Smooth muscle cell of the brain vasculature (primary cell): ENCODE data around the gene GOLGA6C.
"Not testable (repeated sequence)": the region's sequence is repeated elsewhere in the genome, so short reads cannot be mapped to it uniquely, and the experiment has no call there.

Experiments used
- DNase-seq: peaks from one replicate; pipeline ENCODE4 v3.0.0-alpha.2; 2012; ENCODE audit warnings: low read depth, low spot score

GOLGA6C gene

DNA sequence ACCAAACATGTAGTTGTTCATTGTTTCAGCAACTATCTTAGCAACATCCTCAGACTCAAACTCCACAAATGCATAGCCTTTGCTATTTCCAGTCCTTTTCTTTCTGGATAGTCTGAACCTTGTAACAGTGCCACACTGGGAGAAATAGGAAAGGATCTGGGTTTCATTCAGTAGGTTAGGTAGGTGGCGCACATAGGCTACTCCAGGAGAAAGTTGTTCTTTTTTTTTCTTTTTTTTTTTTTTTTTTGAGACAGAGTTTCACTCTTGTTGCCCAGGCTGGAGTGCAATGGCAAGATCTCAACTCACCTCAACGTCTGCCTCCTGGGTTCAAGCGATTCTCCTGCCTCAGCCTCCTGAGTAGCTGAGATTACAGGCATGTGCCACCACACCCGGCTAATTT, 5.8 kb upstream of the GOLGA6C start:
- DNase-seq, result not testable (repeated sequence)

DNA sequence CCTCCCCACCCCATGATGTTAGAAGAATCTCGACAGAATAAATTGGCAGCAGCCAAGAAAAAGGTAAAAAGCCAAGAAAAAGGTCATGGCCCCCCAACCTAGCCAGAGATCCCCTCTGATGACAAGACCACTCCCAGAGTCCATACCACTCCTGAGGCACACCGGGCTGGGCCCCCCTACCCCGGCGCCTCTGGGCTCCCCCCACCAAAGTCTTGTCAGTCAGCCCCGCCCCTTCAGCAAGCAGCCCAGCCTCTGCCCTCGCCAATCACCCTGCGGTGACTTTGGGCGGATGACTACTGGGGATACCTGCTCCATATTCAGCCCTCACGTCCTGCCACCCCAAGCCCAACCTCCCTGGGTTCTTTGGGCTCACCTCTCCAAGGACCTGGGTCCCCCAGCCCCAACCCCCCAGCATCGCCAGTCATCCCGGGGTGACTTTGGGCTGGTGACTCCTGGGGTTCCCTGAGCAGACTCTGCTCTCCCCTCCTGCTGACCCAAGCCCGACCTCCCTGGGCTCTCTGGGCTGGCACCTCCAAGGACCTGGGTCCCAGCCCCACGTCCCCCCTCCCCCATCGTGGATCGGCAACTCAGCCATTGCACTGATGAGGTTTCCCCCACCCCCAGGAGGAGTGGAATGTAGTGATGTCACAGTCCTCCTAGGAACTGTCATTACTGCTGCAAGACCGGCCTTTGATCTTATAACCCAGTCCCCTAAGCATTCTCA, 648 bp downstream of the GOLGA6C start:
- not testable (repeated sequence) for DNase-seq

DNA sequence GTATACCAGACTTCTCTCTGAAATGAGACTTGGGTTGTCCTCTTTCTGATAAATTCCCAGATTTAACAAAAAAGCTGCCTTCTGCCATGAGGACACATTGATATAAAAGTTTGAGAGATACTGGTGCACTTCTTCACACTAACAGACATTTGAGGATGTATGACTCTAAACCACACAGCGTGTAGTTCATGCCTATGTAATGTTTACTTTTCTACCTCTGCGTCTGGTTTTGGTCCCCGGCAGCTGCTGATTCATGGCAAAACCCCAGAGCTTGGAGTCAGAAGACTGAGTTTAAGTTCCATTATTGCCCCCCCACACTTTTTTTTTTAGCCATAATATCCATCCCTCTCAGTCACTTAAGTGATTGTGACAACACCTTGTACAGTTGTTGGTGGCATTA, 1.7 kb downstream of the GOLGA6C start:
- DNase-seq, result not testable (repeated sequence)

DNA sequence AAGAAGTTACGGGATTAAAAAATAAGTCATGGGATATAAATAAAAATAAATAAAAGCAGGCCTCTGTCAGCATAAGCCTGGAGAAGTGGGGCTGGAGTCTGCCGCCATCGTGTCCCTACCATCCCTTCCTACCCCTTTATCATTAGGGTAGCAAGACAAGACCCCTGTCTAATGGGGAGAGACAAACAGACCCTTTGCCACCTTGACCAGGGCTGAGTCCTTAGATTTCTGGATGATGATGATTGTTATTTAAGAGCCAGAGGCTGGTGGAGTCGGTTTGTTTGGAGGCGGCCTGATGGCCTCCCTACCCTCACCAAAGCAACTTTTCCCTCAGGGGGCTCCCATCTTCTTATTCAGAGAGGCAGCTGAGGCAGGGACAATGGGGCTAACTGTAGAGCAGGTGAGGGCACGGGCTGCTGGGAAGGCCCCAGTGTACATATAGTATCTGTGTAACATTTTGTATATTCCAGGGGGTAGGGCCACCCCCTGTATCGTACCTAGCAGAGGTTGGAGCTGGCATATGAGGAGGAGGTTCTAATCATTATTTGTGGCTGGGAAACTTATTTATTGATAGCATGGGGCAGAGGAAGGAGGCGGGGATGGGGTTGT, 15.7 kb downstream of the GOLGA6C start:
- not testable (repeated sequence) for DNase-seq

DNA sequence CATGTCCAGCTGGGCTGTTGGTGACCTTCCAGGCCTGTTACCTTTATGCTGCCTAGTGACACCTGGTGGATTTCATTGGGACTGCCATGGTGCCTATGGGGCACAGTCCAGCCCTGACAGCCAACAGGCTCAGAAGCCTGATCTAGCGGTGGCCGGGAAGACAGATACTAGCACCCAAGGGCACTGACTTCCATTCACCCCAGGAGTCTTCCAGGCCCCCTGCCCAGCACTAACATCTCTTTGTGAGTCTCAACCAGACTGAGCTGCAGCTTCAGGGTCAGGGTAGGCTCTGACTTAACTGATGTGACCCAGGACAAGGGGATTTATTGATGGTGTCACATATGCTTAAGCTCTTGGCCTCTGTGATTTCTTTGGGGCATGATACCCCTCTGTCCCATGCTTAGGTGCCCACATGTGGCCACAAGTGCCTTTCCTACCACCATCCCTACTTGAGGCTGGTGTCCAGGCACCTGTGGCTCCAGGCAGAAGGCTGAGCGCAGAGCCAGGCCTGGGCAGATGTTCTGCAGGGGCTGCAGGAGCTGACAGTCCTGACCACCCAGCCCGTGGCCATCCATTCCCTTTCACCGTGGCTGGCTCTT, 16.5 kb downstream of the GOLGA6C start:
- not testable (repeated sequence) for DNase-seq

DNA sequence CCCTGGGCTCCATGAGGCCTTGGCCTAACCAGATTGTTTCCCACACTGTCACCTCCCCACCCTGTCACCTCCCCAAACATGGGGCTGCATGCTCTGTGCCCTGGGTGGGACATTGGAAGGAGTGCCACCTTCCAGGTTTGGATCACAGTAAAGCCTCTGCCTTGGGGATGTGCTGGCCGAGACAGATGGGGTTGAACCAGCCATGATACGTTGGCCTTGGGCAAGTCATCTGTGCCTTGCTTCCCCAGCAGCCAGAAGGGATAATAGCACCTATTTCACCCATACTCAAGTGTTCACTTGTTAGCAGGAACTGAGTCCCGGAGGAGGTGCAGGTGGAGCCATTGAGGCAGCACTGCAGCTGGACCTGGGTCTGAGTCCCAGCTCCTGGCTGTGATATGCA, 17.5 kb downstream of the GOLGA6C start:
- not testable (repeated sequence) for DNase-seq

DNA sequence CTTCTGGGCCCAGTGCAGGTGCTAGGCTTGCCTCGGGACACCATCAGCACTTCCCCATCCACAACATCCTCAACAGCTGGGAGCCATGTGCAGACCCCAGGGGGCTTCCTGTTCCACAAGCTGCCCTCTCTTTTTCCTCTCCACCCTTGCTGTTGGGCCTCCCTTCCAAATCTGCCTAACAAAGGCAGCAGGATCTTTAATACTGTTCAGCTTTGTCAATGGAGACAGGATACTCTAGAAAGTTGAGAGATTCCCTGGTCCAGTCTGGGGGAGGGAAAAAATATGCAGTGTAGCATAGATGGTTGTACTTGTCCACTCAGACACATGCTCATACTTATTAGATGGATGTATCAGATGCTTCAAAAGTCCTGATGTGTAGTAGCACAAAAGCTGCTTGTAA, 20.4 kb downstream of the GOLGA6C start:
- not testable (repeated sequence) for DNase-seq

DNA sequence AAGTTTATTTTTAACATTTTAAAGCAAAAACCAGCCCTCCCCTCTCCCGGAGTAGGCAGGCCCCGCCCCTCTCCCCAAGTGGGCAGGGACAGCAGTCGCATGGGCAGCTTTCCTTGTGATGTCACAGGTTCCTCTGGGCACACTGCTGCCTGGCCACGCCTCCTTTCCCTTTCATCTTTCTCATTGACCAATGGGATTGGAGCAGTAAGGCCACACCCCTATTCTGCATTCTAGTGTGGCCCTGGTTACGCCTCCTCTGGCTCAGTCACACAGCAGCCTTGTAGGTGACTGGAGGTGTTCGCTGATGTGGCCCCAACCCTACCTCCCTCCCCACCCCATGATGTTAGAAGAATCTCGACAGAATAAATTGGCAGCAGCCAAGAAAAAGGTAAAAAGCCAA, 24.4 kb downstream of the GOLGA6C start, which contains the start of gene GOLGA6D:
GOLGA6D (plus strand) TSS at position 264 of the 400 bp plus-strand sequence; CDS start at position 305, 41 bp downstream.
- DNase-seq, result not testable (repeated sequence)

DNA sequence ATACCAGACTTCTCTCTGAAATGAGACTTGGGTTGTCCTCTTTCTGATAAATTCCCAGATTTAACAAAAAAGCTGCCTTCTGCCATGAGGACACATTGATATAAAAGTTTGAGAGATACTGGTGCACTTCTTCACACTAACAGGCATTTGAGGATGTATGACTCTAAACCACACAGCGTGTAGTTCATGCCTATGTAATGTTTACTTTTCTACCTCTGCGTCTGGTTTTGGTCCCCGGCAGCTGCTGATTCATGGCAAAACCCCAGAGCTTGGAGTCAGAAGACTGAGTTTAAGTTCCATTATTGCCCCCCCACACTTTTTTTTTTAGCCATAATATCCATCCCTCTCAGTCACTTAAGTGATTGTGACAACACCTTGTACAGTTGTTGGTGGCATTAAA, 26.0 kb downstream of the GOLGA6C start:
- DNase-seq, result not testable (repeated sequence)

DNA sequence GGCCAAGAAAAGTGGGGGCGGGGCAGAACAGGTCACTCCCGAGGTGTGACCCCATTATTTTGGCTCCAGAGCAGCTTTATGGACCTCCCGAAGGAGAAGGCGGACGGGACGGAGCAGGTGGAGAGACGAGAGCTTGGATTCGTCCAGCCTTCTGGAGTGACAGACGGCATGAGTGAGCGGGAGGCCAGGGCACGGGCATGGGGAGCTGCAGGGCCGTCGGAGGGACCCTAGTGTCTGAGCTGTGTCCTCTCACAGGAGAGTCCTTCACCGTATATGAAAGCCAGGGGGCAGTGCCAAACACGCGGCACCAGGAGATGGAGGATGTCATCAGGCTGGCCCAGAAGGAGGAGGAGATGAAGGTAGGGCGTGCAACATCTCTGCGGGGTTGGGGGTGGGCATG, 35.5 kb downstream of the GOLGA6C start:
- DNase-seq, result not testable (repeated sequence)

DNA sequence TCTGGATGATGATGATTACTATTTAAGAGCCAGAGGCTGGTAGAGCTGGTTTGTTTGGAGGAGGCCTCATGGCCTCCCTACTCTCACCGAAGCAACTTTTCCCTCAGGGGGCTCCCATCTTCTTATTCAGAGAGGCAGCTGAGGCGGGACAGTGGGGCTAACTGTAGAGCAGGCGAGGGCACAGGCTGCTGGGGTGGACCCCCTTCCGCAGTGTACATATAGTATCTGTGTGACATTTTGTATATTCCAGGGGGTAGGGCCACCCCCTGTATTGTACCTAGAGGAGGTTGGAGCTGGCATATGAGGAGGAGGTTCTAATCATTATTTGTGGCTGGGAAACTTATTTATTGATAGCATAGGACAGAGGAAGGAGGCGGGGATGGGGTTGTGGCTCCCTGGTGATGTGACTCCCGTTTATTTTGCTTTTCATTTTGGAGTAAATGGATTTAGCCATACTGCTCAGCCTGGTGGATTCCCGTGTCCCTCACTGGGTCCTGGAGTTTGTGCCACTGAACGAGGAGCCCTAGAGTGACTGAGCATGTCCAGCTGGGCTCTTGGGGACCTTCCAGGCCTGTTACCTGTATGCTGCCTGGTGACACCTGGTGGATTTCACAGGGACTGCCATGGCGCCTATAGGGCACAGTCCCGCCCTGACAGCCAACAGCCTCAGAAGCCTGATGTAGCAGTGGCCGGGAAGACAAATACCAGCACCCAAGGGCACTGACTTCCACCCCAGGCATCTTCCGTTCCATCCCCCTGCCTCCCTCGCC, 40.6 kb downstream of the GOLGA6C start:
- not testable (repeated sequence) for DNase-seq

DNA sequence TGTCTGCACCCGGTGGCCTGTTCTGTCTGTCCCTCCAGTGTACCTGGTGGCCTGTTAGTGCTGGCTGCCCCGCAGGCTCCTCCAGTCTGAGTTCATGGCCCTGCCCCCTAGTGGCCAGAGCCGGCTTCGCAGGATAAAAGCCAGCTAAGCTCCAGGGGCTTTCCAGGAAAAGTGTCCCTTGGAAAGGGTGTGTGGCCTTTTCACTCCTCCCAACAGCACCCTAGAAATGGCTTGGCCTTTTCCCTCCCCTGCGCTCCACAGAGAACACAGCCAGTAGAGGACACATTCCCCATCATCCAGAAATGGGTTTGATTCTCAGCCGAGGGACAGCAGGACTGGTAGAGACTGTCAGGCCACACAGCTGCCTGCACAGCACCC, 41.2 kb downstream of the GOLGA6C start:
- not testable (repeated sequence) for DNase-seq

DNA sequence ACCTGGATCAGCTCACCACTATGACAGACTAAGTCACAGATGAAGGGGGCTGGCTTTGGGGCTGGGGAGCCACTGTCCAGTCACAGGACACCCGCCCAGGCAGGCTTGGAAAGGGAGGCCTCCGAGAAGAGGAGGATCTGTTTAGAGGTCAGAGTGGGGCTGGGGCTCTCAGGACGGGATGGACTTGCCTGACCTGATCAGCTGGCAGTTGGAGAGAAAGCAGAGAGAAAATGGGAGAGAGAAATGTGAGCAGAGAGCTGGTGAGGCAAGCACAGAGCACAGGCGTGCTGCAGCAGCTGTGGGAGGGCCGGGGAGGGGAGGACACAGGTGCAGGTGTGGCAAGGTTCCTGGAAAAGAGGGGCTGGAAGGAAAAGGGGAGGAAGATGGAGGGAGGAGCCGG, 41.9 kb downstream of the GOLGA6C start:
- DNase-seq, result not testable (repeated sequence)

DNA sequence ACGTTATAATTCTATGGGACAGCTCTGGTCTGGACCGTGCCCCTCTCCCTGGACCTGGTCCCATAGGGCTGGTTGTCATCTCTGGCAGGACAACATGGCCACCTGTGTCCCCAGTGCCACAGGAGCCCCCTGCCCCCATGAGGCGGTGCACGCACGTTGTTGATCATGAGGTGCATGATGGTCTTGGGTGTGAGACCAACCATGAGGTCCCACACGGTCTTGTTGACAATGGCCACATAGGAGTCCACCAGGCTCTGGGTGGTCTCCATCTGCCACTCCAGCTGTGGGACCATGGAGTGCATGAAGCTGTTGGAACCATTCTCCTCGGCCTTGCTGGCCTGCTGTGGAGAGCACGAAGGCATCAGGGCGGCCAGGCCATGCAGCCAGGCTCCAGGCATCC, 44.2 kb downstream of the GOLGA6C start:
- DNase-seq, result no peak

DNA sequence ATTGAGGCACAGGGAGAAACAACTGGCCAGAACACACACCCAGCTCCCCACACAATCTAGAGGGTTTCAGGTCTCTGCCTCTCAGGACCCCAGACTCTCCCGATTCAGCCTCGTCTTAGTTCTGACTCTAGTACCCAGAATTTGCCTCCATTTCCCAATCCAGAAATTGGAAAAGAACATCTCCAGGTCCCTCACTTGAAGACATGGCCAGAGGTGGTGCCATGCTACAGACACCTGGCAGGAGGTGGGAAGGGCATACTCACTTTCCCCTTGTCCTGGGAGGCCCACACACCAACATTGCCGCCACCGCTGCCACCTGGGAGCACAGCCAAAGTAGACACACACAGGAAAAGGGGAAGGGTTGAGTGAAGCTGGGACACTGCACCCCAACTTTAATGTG, 44.6 kb downstream of the GOLGA6C start:
- not testable (repeated sequence) for DNase-seq

DNA sequence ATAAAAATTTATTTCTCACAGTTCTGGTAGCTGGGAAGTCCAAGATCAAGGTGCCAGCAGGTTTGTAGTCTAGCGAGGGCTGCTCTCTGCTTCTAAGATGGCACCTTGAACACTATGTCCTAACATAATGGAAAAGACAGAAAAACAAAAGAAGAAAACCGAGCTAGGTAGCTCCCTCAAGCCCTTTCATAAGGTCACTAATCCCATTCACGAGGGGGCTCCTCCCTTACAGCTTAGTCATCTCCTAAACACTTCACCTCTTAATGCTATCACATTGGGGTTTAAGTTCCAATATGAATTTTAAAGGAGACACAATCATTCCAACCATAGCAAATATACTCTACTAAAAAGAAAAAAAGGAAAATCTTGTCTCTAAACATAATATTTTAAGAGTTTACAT, 48.1 kb downstream of the GOLGA6C start:
- no peak for DNase-seq

DNA sequence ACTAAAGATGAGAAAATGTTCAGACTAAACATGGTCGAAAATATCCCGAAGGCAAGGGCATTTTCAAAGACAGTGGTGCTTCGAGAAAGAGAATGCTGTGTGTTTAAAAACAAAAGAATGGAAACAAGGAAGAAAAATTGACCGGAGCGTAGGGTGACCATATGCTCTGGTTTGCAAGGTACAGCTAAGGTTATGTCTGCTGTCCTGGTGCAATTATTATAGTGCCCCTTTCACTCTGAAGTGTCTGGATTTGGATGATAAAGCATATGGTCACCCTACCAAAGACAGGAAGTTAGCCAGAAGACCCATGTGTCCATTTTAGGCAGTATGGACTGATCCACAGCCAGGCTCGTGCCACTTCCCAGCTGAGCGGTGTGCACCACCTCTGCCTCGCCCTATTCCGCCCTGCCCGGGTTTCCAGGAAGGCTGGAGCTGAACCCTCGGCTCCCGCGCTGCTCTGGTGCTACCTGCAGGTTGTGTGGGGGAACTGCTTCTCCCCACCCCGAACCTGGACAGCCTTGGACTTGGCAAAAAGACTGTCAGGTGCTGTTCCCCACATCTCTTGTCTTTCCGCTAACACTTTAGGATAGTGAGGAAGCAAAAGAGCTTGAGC, 49.8 kb downstream of the GOLGA6C start:
- DNase-seq, result no peak

DNA sequence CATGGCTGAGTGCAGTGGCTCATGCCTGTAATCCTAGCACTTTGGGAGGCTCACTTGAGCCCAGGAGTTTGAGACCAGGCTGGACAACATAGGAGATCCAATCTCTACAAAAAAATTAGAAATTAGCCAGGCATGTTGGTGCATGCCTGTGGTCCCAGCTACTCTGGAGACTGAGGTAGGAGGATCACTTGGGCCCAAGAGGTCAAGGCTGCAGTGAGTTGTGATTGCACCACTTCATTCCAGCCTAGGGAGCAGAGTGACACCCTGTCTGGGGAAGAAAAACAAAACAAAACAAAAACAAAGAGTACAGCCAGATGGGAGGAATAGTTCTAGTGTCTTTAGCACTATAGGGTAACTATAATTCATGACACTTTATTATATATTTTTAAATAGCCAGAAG, 51.6 kb downstream of the GOLGA6C start:
- no peak for DNase-seq

DNA sequence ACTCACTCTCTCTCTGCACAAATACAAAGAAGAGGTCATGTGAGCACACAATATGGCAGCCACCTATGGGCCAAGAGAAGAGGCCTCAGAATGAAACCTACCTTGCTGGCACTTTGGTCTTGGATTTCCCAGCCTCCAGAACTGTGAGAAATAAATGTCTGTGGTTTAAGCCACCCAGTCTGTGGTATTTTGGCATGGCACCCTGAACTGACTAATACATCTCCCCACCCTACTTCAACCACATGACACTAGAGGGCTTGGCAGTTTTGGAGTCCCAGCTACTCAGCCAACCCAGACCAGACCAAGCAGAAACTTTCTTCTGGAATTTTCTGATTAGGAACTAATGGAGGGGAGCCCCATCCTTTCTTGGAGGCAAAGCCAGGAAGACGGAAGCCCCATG, 54.4 kb downstream of the GOLGA6C start:
- DNase-seq, result not testable (repeated sequence)

DNA sequence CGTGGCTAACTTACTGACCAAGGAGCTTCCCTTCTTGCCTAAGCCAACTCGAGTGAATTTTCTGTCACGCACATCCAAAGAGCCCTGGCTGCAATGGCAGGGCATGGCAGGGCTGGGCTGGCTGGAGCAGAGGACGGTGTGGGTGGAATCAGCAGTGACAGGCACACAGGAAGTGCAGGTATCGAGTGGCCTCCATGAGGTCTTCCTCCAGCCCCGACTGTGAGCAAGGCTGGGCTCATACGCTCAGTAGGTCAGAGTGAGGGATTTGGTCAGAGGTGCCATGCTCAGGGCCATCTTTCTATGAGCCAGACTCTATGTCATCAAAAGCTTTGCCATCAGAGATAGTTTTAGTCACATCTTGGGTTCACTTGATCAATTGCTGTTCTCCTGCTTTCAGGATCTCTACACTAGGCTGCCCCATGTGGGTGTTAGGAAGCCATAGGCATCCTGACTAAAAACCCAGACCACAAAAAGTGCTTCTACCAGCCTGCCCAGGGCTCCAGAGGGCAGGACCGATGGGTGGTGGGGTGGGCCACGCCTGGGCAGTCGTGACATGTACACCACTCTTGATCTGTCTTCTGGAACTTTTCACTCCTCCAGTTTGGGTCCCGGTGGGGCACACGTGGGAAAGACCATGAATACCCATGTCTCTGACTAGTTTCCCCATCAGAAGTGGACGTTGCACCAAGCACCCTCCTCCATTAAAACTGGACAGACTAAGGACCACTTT, 55.1 kb downstream of the GOLGA6C start:
- DNase-seq, result no peak
